ENCODE measurements around the gene IQSEC2.
A peak's percentile ranks its signal among the peaks of the same experiment; 100 is the strongest.

The IQSEC2 gene

DNA sequence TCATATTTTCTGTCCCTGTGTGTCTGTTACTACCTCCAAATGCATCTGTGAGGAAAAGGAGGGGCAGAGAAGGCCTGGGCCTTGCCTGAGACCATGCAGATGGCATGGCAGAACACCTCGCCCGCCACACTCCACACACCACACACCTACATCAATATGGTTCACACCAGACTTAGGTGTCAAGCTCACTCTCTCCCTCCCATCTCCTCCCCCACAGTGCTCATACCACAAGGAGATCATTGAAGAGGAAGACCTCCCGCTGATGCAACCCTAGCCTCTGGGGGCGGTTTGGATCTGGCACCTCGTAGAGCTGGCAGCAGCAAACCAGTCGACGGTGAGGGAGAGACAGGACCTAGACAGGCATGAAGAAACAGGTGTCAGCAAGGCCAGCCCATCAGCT lies 39.8 kb downstream of the IQSEC2 start:
- DNase-seq, result no peak

- DNase-seq, result peak; percentile 38
These were observed 41.9 kb downstream of the IQSEC2 start for GRCh38 chrX:53239474-53239873.

GRCh38 chrX:53237056-53237455 lies 44.3 kb downstream of the IQSEC2 start:
- no peak for DNase-seq

DNA sequence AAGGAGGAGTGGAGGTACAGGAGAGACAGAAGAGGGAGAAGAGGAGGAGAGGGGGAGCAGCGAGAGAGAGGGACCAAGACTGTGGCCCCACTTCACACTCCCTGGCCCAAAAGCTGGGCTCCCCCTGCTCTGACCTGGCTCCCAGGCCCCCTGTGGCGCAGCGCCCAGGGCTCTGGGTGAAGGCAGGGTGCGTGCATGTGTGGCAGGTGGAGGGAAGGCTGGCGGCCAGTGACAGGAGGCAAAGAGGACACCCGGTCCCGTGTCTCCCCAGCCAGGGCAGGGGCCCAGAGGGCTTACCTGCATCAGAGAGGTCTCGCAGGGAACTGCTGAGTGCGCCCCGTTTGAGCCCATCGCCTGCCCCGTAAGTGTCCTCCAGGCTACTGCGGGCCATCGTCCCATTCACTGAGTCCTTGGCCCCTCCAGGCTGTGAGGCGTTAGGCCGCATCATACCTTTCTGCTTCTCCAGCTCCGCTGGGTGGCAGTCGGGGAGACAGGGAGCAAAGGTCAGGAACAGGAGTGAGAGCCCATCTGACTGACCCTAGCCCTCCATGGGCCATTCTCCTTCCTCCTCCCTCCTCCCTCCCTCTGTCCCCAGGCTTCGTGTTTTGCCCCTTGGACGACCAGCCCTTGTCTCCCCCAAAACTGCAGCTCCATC lies 45.2 kb downstream of the IQSEC2 start:
- DNase-seq, result no peak

GRCh38 chrX:53235566-53235965 lies 45.8 kb downstream of the IQSEC2 start:
- DNase-seq, result no peak

DNA sequence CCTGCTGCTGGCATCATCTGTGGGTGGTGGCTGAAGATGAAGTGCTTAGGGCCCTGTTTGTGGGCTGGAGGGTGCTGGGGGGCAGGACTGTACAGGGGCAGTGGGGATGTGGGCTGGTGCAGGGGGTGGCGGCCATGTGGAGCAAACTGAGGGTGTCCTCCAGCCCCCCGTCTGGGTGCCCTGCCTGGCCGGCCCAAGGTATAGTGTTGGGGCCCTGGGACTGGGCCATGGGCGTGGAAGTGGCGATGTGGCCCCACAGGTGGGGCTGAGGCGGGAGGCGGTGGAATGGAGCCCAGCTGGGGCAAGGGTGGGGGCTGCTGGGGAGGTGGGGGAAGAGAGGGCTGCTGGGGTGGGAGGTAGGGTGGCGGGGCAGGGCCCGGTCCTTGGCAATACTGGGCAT lies 46.9 kb downstream of the IQSEC2 start:
- DNase-seq, result no peak

GRCh38 chrX:53233536-53233935 lies 47.8 kb downstream of the IQSEC2 start:
- no peak for DNase-seq

DNA sequence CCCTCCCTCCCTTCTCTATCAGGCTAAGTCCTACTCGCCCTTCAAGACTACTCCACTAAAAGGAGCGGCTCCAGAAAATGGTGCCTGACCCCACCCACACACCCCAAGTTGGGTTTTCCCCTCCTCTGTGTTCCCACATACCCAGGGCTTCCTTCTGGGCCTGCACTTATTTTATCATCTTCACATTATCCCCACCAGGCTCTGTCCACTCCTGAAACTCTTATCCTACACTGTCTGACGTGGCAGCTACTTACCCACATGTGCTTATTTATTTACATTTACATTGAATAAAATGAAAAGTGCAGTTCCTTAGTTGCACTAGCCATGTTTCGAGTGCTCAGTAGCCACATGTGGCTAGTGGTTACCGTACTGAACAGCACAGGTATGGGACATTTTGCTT lies 51.3 kb downstream of the IQSEC2 start:
- no peak for DNase-seq

DNA sequence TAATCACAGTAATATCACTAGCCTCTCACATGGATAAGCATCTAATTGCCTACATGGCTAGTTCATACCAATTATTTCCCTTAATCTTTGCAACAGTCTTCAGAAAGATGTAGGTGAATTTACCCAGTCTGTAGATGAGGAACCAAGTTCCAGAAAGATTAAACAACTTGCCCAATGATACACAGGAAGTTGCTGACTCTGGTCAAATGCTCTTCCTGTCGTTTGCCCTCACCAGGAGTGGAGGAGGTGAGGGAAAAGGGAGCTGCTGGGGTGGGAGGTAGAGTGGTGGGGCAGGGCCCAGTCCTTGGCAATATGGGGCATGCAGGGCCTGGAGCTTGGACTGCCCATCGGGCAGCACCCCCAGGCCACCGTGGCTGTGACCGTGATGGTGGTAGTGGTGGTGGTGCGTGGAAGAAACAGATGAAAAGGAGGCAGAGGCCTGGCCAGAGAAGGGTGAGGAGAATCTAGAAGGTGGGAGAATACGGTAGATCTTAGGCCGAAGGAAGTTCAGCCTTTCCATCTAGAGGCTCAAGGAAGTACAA lies 54.1 kb downstream of the IQSEC2 start:
- DNase-seq, result no peak

DNA sequence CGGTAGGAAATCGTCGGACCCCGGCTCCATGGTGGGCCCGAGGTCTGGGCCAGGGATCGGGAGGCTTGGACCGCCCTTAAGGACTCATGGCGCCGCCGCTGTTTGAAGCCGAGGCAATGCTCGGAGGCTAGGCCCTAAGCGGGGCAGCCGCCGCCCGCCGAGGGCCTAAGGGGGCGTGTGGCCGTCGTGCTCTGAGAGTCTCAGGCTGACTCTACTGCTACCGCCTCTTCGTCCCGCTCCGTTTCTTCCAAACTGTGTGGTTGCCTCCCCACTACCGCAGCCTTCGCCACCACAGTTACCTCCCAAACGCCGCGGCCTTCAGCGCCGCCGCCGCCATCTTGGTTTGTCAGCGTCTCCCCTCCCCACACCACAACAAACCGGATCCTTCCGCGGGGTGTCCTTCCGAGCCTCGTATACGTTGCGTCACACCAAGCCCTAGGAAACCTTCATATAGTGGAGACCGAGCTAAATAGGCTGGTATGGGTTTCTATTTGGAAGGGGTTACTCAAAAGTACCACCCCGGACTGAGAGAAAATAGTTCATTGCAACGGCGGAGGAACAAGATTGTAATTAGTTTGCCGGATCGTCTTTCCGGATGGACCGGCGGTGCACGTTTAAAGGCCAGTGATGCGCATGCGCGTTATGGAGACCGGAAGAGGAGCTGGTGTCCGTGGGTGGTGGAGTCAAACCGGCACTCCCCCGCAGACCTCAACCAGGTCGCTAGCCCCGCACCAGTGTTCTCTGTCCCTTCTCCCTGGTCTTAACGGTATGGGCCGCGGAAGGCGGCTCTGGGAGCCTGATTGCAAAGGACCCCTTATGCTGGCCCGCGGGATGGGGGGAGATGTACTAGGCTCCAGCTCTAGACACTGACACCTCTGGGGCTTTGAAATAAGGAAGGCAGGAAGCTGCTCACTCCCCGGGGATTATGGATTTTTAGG lies 56.3 kb downstream of the IQSEC2 start, which contains the start of gene KDM5C:
Gene KDM5C, minus strand, starts transcription at position 348 of the 938 bp plus-strand sequence. Its CDS starts 318 bp downstream, at position 30.
- DNase-seq, result peak; percentile 94

DNA sequence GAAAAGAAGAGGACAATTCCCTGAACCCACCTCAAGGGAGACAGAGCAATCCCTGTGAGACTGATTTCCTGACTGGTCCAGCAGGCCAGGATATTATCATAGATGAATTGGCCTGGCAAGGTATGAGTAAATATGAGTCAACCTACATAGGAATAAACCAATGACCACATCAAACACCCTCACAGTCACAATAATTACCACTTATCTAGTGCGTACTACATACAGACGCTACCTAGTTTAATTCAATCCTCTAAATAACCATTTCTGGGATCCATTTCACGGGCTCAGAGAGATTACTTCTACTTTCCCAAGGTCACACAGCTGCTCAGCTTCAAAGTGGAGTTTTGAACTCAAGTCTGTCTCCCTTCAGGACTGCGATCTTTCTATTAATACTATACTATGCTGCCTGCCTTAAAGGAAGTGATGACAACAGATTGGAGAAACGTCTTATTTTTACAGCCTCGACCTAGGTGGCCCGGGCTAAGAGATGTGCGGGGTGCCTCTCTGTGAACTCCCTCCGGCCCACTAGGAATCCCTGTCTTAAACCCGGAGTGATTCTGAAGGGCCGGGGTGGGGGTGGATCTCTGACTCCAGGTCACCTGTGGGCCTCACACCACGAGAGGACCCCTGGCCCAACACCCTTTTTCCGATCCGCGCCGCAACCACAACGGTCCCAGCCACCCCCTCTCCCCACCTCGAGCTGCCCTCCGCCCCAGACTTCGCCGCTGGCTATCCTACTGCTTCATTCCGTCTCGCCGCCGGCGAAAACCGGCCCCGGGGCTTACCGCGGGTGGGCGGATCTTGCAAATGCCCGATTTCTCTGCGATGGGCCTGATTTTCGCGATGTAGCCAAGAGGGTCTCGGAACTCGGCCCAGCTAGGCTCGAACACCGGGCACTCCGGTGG lies 57.2 kb downstream of the IQSEC2 start:
- DNase-seq, result peak; percentile 1

DNA sequence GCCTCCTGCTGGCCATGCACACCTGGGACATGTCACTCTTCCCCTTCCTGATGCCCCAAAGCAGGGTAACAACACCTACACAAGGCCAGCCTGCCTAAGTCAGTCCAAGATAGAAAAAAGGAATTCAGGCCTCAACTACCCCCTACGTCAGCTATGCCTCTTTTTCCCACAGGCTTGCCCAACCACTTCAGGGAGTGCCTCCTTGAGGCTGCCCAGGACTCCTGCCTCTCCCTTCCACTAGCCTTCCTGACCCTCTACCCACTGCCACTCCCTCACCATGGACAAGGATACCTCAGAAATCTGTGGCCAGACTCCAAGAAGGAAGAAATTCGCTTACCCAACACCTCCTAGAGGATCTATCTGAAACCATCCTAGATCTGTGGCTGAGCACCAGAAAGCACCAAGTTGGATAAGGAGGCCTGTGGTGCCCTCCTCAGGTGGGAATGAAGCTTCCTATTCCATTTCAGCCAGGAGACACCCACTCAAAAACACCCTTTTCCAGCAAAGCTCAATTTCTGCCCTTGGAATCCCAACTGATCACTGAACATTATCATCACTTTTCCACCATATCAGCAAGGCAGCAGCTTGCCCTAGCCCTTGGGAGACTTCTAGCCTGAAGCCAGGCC lies 58.2 kb downstream of the IQSEC2 start:
- DNase-seq, result peak; percentile 1

Measured in NCI-H69 (cell line).